GM18508 (cell line): ENCODE results near the gene NOP10.
"Not testable (repeated sequence)": the region's sequence is repeated elsewhere in the genome, so short reads cannot be mapped to it uniquely, and the experiment has no call there.

Experiments used
- ATAC-seq: cut with Tn5 transposase; IDR thresholded peaks from one replicate; pipeline ENCODE4 v1.9.1; 2021; ENCODE audit warnings: moderate number of reproducible peaks; ENCODE audit not compliant: insufficient read depth, unreplicated experiment

Gene NOP10

GRCh38 chr15:34359416-34359815 lies 16.5 kb upstream of the NOP10 start:
- ATAC-seq = no peak

GRCh38 chr15:34358948-34359347 lies 16.0 kb upstream of the NOP10 start:
- no peak for ATAC-seq

- no peak for ATAC-seq
Observed at GRCh38 chr15:34358367-34358766, 15.4 kb upstream of the NOP10 start.

GRCh38 chr15:34357653-34358052 lies 14.7 kb upstream of the NOP10 start:
- no peak for ATAC-seq

- ATAC-seq = no peak
Observed at GRCh38 chr15:34355241-34355640, 12.3 kb upstream of the NOP10 start.

GRCh38 chr15:34354286-34354685 lies 11.3 kb upstream of the NOP10 start:
- ATAC-seq = no peak

GRCh38 chr15:34353627-34354026 lies 10.7 kb upstream of the NOP10 start:
- no peak for ATAC-seq

GRCh38 chr15:34352996-34353395 lies 10.1 kb upstream of the NOP10 start:
- not testable (repeated sequence) for ATAC-seq

- ATAC-seq = no peak
Observed at GRCh38 chr15:34349769-34350168, 6.8 kb upstream of the NOP10 start.

- no peak for ATAC-seq
Observed at GRCh38 chr15:34348735-34349300, 5.9 kb upstream of the NOP10 start.

- no peak for ATAC-seq
Observed at GRCh38 chr15:34347951-34348638, 5.2 kb upstream of the NOP10 start.

- ATAC-seq = not testable (repeated sequence)
Observed at GRCh38 chr15:34342213-34342736, 661 bp downstream of the NOP10 start.

GRCh38 chr15:34341381-34342212 lies 1.3 kb downstream of the NOP10 start:
- no peak for ATAC-seq

- ATAC-seq = no peak
Observed at GRCh38 chr15:34339946-34340345, 3.0 kb downstream of the NOP10 start.

GRCh38 chr15:34338347-34338746 lies 4.6 kb downstream of the NOP10 start:
- ATAC-seq = no peak

- peak; percentile 29 for ATAC-seq
Observed at GRCh38 chr15:34337557-34338306, 5.2 kb downstream of the NOP10 start, which contains the start of gene SLC12A6. SLC12A6 (minus strand) TSS chr15:34337781; CDS start chr15:34336680, 1,101 bp downstream.

GRCh38 chr15:34336991-34337556 lies 5.9 kb downstream of the NOP10 start:
- ATAC-seq = no peak

GRCh38 chr15:34336231-34336990 lies 6.5 kb downstream of the NOP10 start:
- no peak for ATAC-seq
